ENCODE data around the gene MACROD2.

MACROD2 gene

DNA sequence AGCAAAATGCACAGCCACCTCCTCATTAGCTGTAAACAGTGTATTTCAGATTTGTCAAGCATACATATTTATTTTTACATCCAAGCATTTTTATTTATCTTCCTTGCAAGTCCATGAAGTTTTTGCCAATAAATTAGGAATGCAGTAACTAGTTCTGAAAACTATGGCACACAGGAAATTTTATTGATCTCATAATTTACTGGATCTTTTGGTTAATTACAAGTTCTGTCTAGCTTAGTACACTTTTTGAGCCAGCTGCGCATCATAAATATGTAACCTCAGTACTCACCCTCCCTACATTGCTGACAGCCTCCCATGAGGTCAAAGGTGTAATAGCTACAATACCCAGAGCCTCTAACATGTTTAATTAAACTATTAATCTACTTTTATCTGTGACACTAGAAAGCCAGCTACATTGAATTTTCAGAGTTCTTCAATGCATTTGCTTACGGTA lies 1679.8 kb downstream of the MACROD2 start:
- DNase-seq (ENCODE audit: low spot score), result no peak
- TF ChIP-seq, protein P1, sequence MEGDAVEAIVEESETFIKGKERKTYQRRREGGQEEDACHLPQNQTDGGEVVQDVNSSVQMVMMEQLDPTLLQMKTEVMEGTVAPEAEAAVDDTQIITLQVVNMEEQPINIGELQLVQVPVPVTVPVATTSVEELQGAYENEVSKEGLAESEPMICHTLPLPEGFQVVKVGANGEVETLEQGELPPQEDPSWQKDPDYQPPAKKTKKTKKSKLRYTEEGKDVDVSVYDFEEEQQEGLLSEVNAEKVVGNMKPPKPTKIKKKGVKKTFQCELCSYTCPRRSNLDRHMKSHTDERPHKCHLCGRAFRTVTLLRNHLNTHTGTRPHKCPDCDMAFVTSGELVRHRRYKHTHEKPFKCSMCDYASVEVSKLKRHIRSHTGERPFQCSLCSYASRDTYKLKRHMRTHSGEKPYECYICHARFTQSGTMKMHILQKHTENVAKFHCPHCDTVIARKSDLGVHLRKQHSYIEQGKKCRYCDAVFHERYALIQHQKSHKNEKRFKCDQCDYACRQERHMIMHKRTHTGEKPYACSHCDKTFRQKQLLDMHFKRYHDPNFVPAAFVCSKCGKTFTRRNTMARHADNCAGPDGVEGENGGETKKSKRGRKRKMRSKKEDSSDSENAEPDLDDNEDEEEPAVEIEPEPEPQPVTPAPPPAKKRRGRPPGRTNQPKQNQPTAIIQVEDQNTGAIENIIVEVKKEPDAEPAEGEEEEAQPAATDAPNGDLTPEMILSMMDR (IDR thresholded peaks at IDR 0.05; ENCODE audit: extremely low read depth, missing control alignments), result no peak

DNA sequence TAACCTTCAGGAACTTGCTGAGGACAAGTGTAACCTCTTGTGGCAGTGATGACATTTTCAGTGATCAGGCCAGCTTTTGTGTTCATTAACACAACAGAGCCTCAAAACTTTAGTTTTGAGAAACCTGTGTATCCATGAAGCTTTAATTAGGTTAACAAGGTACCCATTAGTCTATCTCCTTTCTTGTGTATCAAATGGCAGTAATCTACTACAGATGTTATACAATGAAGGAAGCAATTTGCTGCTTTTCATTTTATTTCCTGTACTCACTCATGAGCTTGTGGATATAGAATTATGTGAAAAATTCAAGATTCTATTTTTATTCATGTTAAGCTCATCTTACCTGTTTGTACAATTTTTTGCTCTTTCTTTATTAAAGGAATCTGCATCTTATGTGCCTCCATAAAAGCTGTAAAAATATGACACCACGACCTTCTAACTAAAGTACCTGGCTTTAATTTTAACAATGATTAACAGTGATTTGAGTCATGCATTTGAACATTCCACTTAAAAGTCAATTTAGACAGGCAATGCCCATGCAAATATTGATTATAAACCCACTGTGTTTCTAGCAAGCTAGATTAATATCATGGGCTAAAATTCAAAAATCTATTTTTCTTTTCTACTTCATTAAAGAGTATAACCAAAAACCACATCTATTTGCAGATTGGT lies 1680.6 kb downstream of the MACROD2 start:
- DNase-seq (ENCODE audit: low spot score), result no peak
- TF ChIP-seq, protein P1 (IDR thresholded peaks at IDR 0.05; ENCODE audit: extremely low read depth, missing control alignments), result no peak

DNA sequence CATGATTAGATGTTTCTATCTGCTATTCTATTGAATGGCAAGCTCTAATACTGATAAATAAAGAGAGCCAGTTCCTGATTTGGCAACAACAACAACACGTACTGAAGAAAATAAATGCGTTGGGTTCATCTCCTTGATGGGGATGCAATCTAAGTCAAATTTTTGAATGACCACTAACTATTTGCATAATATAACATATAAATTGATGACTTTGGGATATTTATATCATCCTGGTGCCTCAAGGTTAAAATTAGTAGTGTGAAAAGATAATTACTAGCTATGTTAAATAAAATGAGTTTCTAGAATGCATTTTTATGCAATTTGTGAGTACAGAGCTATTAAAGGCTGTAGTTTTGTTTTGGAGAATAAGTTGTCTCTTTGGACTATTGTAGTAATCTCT lies 1681.5 kb downstream of the MACROD2 start:
- DNase-seq (ENCODE audit: low spot score), result no peak
- TF ChIP-seq, protein P1 (IDR thresholded peaks at IDR 0.05; ENCODE audit: extremely low read depth, missing control alignments), result no peak

DNA sequence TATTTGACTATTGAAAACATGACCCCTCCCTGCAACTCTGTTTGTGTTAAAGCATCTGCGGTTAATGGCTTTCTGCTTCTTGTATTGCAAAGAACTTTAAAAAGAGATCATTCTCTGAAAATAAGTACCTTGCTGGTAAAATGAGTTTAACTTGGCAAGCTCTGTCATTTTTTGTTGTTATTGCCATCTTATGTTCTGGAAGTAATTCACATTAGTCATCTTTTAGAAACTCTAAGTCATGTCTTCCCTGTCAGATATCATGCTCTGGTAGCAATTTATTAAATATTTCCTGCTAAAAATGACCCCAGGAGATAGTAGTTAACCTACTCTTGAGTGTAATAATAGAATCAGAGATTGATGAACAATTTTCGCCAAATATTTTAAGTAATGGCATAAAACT lies 1687.4 kb downstream of the MACROD2 start:
- TF ChIP-seq, protein P1 (IDR thresholded peaks at IDR 0.05; ENCODE audit: extremely low read depth, missing control alignments), result no peak
- DNase-seq (ENCODE audit: low spot score), result no peak

DNA sequence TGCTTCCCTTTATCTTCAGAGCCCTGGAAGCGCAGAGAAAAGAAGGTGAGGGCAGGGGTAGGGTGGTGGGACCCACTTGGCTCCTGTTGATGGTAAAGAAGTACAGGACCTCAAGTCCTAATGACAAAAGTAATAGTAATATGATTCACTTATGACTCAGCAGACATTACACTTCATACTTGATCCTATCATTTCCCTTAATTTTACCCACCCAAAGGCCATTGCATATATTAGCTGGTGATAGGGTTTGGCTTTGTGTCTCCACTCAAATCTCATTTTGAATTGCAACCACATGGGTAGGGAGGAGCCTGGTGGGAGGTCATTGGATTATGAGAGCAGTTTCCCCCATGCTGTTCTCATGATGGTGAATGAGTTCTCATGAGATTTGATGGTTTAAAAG lies 1697.3 kb downstream of the MACROD2 start:
- DNase-seq (ENCODE audit: low spot score), result no peak
- TF ChIP-seq, protein P1 (IDR thresholded peaks at IDR 0.05; ENCODE audit: extremely low read depth, missing control alignments), result no peak

DNA sequence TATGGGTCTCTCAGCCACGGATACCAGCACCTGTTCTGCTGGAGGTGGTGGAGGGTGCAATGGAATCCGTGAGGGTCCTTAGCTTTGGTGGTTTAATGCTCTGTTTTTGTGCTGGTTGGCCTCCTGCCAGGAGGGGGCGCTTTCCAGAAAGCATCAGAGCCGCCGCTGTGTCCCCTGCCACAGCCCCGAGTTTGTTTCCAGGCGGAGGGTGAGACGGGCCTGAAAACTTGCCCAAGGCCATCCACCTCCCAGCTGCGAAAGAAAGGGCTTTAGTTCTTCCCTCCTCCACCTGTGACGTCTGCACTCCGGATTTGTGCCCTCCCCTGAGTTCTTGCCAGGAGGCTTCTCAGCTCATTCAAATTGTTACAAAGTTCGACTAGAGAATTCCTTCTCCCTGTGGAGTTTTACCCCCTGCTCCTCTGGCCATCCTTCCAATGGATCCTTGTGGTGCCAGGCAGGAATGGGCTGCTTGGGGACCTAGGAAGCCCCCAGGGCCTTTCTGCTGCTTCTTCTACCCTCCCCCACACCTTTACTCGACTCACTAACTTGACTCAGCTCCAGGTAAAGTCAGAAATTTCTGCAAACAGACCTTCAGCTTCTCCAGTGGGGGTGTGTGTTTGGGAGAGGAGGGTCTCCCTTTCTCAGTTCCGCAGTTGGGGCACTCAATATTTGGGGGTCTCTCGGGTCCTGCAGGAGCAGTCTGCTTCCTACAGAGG lies 1704.3 kb downstream of the MACROD2 start:
- TF ChIP-seq, protein P1 (IDR thresholded peaks at IDR 0.05; ENCODE audit: extremely low read depth, missing control alignments), result no peak
- DNase-seq (ENCODE audit: low spot score), result no peak

DNA sequence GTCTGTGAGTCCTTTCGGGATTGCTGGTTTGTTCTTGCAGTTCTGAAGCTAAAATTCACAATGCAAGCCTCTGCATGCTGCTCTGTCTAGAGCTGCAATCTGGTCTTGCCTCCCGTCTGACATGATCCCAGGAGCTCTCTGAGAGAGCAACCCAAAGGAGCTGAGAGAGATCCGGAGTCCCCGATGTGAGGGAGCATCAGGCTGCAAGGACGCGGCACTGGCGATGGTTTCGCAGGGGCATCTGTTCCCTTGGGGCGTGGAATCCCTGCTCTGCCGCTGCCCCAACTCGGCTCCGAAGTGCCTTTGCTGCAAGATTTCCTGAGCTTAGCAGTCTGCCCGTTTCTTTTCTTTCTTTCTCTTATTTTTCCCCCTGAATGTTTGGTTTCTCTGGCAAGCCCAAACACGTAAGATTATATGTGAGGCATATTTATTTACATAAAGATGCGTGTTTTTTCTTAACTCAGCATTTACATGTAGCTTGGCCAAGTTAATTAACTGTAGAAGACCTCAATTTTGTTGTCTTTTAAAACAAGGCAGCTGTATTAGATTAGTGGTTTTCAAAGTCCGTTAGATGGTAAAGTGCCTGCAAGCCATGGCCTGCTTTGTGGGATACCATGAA lies 1704.9 kb downstream of the MACROD2 start:
- DNase-seq (ENCODE audit: low spot score), result no peak
- TF ChIP-seq, protein P1 (IDR thresholded peaks at IDR 0.05; ENCODE audit: extremely low read depth, missing control alignments), result no peak
